HG03103 (cell line): ENCODE results near the gene PIGV.

Source experiments
- ATAC-seq: cut with Tn5 transposase; IDR thresholded peaks from one replicate; pipeline ENCODE4 v1.9.1; 2021; ENCODE audit warnings: low read depth; ENCODE audit not compliant: unreplicated experiment

Gene PIGV

GRCh38 chr1:26771643-26772321 lies 16.0 kb upstream of the PIGV start:
- ATAC-seq, result no peak

DNA sequence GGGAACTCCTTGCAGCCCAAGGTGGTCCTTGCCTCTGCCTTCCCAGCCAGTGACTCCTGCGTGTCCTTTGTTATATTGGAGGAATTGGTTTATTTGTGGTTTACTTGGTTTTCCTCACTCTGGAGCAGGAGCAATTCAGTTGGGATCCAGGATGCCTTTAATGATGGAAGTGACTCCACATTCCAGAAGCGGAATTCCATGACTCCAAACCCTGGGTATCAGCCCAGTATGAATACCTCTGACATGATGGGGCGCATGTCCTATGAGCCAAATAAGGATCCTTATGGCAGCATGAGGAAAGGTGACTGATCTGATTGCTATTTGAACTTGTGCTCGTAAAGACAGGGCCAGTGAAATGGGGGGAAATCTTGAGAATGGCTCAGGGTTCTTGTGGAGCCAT lies 15.1 kb upstream of the PIGV start:
- no peak for ATAC-seq

DNA sequence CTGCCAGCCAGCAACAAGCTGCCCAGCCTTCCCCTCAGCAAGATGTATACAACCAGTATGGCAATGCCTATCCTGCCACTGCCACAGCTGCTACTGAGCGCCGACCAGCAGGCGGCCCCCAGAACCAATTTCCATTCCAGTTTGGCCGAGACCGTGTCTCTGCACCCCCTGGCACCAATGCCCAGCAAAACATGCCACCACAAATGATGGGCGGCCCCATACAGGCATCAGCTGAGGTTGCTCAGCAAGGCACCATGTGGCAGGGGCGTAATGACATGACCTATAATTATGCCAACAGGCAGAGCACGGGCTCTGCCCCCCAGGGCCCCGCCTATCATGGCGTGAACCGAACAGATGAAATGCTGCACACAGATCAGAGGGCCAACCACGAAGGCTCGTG lies 13.3 kb upstream of the PIGV start:
- no peak for ATAC-seq

GRCh38 chr1:26775666-26776065 lies 12.1 kb upstream of the PIGV start:
- ATAC-seq, result no peak

DNA sequence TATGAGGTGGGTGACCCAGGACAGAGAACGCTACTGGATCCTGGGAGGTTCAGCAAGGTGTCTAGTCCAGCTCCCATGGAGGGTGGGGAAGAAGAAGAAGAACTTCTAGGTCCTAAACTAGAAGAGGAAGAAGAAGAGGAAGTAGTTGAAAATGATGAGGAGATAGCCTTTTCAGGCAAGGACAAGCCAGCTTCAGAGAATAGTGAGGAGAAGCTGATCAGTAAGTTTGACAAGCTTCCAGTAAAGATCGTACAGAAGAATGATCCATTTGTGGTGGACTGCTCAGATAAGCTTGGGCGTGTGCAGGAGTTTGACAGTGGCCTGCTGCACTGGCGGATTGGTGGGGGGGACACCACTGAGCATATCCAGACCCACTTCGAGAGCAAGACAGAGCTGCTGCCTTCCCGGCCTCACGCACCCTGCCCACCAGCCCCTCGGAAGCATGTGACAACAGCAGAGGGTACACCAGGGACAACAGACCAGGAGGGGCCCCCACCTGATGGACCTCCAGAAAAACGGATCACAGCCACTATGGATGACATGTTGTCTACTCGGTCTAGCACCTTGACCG lies 8.6 kb upstream of the PIGV start:
- ATAC-seq, result no peak

DNA sequence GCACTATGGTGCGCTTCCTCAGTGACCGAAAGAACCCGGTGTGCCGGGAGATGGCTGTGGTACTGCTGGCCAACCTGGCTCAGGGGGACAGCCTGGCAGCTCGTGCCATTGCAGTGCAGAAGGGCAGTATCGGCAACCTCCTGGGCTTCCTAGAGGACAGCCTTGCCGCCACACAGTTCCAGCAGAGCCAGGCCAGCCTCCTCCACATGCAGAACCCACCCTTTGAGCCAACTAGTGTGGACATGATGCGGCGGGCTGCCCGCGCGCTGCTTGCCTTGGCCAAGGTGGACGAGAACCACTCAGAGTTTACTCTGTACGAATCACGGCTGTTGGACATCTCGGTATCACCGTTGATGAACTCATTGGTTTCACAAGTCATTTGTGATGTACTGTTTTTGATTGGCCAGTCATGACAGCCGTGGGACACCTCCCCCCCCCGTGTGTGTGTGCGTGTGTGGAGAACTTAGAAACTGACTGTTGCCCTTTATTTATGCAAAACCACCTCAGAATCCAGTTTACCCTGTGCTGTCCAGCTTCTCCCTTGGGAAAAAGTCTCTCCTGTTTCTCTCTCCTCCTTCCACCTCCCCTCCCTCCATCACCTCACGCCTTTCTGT lies 7.3 kb upstream of the PIGV start:
- ATAC-seq, result no peak

GRCh38 chr1:26781206-26781825 lies 6.4 kb upstream of the PIGV start:
- no peak for ATAC-seq

DNA sequence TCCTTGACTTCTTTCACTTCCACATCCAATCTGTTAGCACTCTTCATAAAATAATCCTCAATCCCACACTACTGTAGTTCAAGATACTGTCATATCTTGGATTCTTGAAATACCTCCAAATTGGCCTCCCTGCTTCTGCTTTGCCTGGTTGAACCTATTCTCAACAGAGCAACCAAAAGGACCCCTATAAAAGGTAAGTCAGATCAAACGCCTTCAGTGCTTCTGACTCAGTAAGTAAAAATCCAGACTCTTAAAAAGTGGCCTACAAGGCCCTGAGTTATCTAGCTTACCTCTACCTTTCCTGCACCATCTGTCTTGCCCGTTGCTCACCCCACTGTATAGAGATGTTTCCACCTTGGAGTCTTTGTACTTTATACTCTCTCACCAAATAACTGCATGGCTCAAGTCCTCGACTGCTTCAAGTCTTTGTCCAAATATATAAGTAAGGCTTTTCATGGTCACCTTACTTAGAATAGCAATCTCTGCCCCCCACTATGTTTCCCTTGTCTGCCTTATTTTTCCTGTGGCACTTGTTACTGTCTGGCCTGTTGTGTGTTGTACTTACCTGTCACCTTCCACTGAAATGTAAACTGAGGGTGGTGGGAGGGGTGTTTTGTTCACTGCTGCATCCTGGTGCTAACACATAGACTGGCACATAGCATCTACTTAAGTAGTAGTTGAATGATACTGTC lies 5.1 kb upstream of the PIGV start:
- ATAC-seq, result no peak

DNA sequence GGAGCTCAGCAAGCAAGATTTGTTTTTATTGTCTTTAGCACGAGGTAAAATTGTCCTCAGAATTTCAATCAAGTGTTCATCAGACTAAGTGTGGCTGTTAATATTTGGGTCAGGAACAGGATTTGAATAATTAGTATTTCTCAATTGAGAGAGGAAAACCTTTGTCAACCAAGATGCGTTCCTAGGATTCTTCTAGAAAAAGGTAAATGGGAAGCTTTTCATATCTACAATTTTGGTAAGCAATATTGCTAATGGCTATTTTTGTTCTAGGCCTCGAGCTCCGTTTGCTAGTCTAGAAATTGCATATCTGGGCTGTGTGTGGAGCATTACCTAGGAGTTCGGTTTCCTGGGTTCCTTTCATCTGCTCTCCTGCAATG lies 4.1 kb upstream of the PIGV start:
- no peak for ATAC-seq

DNA sequence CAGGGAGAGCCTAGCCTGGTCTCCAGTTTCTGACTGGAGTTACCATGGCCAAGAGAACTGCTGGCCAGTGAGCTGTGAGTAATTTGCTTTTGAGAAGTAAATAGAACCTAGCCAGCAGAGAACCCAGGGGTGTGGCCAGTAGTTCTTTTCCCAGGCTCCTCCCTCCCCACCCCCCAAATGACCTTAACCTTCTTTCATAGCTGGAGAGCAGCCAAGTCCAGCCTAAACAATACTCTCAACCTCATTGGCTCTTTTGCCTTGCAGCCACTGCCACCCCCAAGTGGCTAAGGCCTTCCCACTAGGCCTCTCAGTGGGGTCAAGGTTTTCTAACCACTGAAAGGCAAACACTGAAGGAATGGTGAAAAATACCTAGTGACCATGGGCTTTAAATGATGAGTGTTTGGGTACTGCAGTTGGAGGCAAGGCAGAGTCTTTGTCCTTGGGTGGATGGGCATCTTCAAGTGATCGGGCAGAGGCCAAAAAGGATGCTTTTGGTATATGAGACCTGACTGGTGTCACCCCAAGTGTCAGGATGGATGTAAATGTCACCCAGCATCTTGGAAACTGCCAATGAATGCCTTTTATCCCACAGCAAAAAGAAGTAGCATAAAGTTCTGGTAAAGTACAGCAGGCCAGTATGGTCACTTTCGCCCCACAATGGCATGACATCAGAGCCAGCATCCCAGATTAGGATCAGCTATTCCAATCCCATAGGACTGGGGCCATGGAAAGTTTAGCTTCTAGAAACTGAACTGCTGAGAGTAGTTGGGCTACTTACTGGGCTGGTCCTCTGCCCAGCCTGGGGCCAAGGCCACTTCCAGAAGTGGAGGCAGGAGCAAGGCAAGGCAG lies 3.5 kb upstream of the PIGV start:
- ATAC-seq, result no peak

DNA sequence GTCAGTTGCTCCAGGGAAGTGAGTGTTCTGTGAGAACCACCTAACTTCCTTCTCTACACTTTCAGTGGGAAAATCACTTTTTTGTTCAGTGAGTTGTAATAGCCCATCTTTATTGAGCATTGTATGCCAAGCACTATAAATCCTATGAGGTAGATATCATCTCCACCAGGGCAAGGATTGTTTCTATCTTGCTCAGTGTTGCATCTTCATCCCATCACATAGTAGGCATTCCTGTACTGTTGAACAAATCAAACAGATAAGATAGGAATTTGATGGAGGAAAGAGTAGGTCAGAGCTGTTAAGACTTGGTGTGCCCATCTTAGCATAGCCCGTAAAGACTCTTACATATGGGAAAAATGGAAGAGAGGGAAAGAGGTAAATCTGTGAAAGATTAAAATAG lies 2.9 kb upstream of the PIGV start:
- no peak for ATAC-seq

GRCh38 chr1:26785611-26786436 lies 1.9 kb upstream of the PIGV start:
- ATAC-seq, result no peak

DNA sequence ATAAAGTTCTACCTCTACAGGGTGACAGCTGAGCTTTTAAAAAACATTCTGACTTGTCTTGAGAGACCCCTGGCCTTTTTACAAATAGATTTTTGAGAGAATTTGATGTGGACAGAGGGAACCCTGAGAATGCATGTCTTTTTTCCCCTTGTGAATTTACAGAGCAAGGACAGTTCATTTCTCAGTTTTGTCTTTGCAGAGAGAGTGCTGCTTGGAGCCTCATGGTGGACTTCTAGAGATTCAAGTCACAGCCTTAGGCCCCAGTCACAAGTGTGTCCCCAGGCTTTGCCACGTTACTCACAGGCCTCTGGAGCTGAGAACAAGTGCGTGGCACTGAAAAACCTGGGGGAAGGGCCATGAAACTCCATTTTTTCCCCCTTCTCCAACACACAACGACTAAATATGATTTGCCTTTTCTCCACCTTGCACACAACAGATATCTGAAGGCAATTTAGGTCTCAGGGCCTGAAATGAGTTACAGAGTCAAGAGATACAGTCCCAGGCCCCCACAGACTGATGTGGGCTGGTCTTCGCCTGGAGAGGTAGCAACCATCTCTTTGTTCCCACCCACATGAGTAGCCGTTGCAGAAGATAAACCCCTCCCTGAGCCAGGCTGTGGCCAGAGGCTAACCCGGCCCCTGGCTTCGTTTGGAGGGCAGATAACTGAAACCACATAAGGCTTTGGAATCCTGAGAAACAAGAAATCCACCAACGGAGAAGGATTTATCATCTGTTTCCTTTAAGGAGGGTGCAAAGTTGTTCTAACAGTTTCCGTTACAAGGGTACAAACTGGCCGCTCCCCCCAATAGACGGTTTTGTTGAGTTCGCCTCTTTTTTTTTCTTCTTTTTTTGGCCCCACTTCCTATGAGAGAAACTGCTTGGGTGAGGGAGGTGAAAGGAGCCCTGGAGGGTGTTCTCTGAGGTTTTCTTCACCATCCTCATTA lies 1.0 kb upstream of the PIGV start:
- no peak for ATAC-seq

GRCh38 chr1:26787381-26787705 lies 407 bp upstream of the PIGV start:
- peak; percentile 25 for ATAC-seq

- no peak for ATAC-seq
Observed at GRCh38 chr1:26788515-26788785, 700 bp downstream of the PIGV start.

- ATAC-seq, result no peak
Observed at GRCh38 chr1:26788836-26789611, 1.3 kb downstream of the PIGV start.

DNA sequence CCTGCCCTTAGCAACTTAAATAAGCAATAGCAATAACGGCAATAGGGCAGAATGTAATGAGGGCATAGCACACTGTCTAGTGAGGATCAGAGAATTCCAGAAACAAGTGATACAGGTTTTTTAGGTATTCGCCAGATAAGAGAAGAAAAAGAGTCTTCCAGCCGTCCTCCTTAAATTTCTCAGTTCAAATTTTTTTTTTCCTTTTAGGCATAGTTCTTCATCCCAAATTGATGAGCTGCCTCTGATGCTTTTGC lies 1.8 kb downstream of the PIGV start:
- ATAC-seq, result no peak

DNA sequence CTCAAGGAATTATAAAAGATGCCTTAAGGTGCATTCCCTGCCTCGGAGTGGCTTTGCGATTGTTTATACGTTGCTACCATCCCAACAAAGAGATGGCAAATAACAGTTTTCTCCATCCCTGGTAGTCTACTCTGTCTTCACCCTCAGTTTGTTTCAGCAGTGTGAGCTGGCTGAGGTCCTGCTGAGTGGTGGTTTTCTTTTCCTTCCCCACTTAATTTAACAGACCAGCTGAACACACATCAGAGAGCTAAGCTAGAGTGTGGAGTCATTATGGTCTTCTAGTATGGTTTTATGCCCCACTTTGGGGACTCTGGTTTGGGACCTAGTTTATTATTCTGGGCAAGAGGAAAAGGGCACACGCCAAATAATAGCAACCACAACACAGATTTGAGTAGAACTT lies 2.2 kb downstream of the PIGV start:
- no peak for ATAC-seq
